Sigmoid colon (tissue), 7 donors: ENCODE measurements around the gene ITM2C. TPM values are rescaled to one million over a fixed set of nuclear protein-coding genes. Genes with fewer than 3 reads are reported as not detected.

ENCODE experiments used
- DNase-seq: peaks from one replicate; pipeline ENCODE4 v3.0.0-alpha.2; 2019
- H3K27ac ChIP-seq, 4 donors: fragments of 200-600 bp; sonication (generic); one replicate each; pipeline ENCODE4 v1.5.1; 2016 to 2019; ENCODE audit warnings: mild to moderate bottlenecking in 1 of 4
- H3K27me3 ChIP-seq, 3 donors: fragments of 200-600 bp; sonication (generic); one replicate each; pipeline ENCODE4 v1.5.1; 2019; ENCODE audit warnings: mild to moderate bottlenecking in 1 of 3
- H3K36me3 ChIP-seq, 4 donors: fragments of 200-600 bp; sonication (generic); one replicate each; pipeline ENCODE4 v1.5.1; 2016 to 2019
- H3K4me1 ChIP-seq, 4 donors: fragments of 200-600 bp; sonication (generic); one replicate each; pipeline ENCODE4 v1.5.1; 2017 to 2019
- H3K4me3 ChIP-seq, 4 donors: fragments of 200-600 bp; sonication (generic); one replicate each; pipeline ENCODE4 v1.5.1; 2017 to 2019; ENCODE audit warnings: mild to moderate bottlenecking in 2 of 4, moderate library complexity in 1 of 4
- H3K9me3 ChIP-seq, 4 donors: fragments of 200-600 bp in 3 of 4; sonication (generic) in 3 of 4; one replicate each; pipeline versions ENCODE4 v1.5.1 to v1.6.1; 2013 to 2019
- EP300 ChIP-seq, 4 donors: sonication (generic); formaldehyde crosslinking; IDR thresholded peaks; one replicate each; pipeline ENCODE4 v1.6.1; 2017; ENCODE audit warnings: antibody characterized with exemption in 4 of 4
- POLR2A ChIP-seq, 2 donors: fragments of 450-650 bp; IDR thresholded peaks; one replicate each; pipeline ENCODE4 v1.6.1; 2016; ENCODE audit warnings: antibody characterized with exemption in 2 of 2, mild to moderate bottlenecking in 2 of 2, moderate library complexity in 2 of 2
- POLR2AphosphoS5 ChIP-seq, 4 donors: sonication (generic); formaldehyde crosslinking; IDR thresholded peaks; one replicate each; pipeline ENCODE4 v1.6.1; 2017; ENCODE audit warnings: antibody characterized with exemption in 4 of 4
- WGBS, 2 donors: extraction: QIAGEN DNeasy Blood & Tissue Kit; methylation state at CpG; one replicate each; pipeline ENCODE4 v1.1.7; 2013; 5-methylcytosine and 5-hydroxymethylcytosine counted together
- intact Hi-C: fragments of 100-400 bp; cut with DNase I; formaldehyde crosslinking; loops from one replicate; pipeline ENCODE4 v1.15.1; 2023
- polyA plus RNA-seq, 3 donors: library from polyadenylated mRNA; stranded (reverse); fragments of 200-250 nt; gene quantifications; one replicate each; pipeline ENCODE4 v1.2.3, GENCODE V29; 2013
- total RNA-seq, 4 donors: library from RNA; depleted of rRNA; stranded (reverse); fragments of >200 nt; gene quantifications; one replicate each; pipeline ENCODE4 v1.1.0, GENCODE V29; 2016
- TF ChIP-seq, protein P1 (sequence below), 4 experiments: fragments of 450-650 bp in 3 of 4; fragments of 200-600 bp in 1 of 4; IDR thresholded peaks; one replicate each; pipeline ENCODE4 v1.5.1; 2016 to 2019; ENCODE audit warnings: antibody characterized with exemption in 4 of 4, mild to moderate bottlenecking in 3 of 4, moderate library complexity in 2 of 4
- donor health status: healthy with polysubstance abuse.
- donor health status: Bipolar disorder and iron deficiency.
- donor health status: healthy.

ITM2C gene, protein sequence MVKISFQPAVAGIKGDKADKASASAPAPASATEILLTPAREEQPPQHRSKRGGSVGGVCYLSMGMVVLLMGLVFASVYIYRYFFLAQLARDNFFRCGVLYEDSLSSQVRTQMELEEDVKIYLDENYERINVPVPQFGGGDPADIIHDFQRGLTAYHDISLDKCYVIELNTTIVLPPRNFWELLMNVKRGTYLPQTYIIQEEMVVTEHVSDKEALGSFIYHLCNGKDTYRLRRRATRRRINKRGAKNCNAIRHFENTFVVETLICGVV
- 100 to 1,000 TPM; 107 to 206 (median 117) TPM for total RNA-seq
- polyA plus RNA-seq: 1,000 to 10,000 TPM in 1 of 3 donors, 100 to 1,000 TPM in 2; 489 to 1,275 (median 498) TPM

DNA sequence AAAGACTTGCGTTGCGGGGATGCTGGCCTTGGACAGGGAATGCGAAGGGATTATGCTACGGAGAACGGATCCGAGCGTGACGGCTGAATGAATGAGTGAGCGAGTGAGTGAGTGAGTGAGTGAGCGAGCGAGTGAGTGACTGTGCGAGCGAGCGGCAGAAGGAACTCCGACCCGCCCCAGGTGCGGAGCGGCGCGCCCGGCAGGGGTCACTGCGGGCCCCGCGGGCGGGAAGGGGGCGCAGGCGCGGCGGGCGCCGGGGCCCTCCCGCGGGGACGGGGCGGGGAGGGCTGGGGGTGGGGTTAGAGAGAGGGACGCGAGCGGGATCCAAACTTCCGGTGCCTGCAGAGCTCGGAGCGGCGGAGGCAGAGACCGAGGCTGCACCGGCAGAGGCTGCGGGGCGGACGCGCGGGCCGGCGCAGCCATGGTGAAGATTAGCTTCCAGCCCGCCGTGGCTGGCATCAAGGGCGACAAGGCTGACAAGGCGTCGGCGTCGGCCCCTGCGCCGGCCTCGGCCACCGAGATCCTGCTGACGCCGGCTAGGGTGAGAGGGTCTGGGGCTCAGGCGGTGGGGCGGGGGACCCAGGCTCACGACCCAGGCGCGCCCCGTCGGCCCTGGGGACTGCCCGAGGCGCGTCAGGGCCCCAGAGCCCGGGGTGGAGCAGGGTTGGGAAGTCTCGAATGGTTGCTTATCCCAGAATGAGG, at the start of gene ITM2C:
ITM2C (plus strand) TSS at position 338 of the 702 bp plus-strand sequence; CDS start at position 422, 84 bp downstream.
- H3K4me3 ChIP-seq: peak within 1 kb of the TSS; percentile 66 to 84 (median 78)
- no peaks in the 10 kb centered on the region for H3K36me3 ChIP-seq
- peak within 1 kb of the TSS; percentile 71 to 88 (median 82) for H3K27ac ChIP-seq
- no peaks in the 10 kb centered on the region for H3K9me3 ChIP-seq
- no peaks in the 10 kb centered on the region for H3K27me3 ChIP-seq
- TF ChIP-seq POLR2A (IDR thresholded peaks at IDR 0.05) (peak; percentile 61 to 67), EP300 (IDR thresholded peaks at IDR 0.05) (no peak), POLR2AphosphoS5 (IDR thresholded peaks at IDR 0.05) (peak; percentile 76 to 94 (median 90))
- TF ChIP-seq, protein P1, sequence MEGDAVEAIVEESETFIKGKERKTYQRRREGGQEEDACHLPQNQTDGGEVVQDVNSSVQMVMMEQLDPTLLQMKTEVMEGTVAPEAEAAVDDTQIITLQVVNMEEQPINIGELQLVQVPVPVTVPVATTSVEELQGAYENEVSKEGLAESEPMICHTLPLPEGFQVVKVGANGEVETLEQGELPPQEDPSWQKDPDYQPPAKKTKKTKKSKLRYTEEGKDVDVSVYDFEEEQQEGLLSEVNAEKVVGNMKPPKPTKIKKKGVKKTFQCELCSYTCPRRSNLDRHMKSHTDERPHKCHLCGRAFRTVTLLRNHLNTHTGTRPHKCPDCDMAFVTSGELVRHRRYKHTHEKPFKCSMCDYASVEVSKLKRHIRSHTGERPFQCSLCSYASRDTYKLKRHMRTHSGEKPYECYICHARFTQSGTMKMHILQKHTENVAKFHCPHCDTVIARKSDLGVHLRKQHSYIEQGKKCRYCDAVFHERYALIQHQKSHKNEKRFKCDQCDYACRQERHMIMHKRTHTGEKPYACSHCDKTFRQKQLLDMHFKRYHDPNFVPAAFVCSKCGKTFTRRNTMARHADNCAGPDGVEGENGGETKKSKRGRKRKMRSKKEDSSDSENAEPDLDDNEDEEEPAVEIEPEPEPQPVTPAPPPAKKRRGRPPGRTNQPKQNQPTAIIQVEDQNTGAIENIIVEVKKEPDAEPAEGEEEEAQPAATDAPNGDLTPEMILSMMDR (IDR thresholded peaks at IDR 0.05): peak in 1 of 4 experiments; percentile 35
- WGBS, 2 donors: 1% methylated on average over 76 of the region's 76 CpGs
- peak; percentile 84 for DNase-seq
- intact Hi-C loops: loop anchor here (2.0 to 5.0 kb wide), 4 partner anchors 16 to 152 kb away; partner anchors contain the start of gene CAB39
- peaks cover 0 to 51% (median 47%) of the 10 kb centered on the region in 4 donors for H3K4me1 ChIP-seq

DNA sequence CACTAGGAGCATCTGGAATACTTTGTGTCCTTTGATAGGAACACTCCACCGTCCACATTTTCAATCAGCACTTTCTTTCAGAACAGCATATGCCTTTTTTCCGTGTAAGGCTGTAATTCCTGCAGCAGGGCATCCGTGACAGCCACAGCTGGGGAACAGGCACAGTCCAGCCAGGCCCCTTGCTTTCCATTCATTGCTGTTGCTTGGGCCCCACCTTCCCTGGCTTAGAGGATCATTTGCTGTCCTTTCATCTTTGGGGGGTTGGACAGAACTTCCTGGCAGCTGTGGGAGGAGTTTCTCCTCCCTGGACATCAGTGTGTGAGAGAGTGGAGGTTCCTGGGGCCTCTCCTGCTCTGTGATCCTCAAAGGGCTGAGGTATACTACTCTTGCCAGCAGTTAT, 49.7 kb upstream of the ITM2C start:
- Histone ChIP-seq H3K4me3 (no peak overlapping the region), H3K9me3 (no peaks in the 10 kb centered on the region), H3K27me3 (no peaks in the 10 kb centered on the region), H3K27ac (no peak overlapping the region), H3K4me1 (no peaks in the 10 kb centered on the region), H3K36me3 (peaks cover 0 to 76% (median 22%) of the 10 kb centered on the region in 4 donors)
- TF ChIP-seq POLR2AphosphoS5 (IDR thresholded peaks at IDR 0.05): no peak
- TF ChIP-seq, protein P1 (IDR thresholded peaks at IDR 0.05): no peak
- TF ChIP-seq EP300 (IDR thresholded peaks at IDR 0.05): no peak
- TF ChIP-seq POLR2A (IDR thresholded peaks at IDR 0.05): no peak
- whole genome bisulfite sequencing, 2 donors: 84 to 85% methylated on average over 3 of the region's 3 CpGs
- intact Hi-C loops: no loop called here
- DNase-seq: no peak

DNA sequence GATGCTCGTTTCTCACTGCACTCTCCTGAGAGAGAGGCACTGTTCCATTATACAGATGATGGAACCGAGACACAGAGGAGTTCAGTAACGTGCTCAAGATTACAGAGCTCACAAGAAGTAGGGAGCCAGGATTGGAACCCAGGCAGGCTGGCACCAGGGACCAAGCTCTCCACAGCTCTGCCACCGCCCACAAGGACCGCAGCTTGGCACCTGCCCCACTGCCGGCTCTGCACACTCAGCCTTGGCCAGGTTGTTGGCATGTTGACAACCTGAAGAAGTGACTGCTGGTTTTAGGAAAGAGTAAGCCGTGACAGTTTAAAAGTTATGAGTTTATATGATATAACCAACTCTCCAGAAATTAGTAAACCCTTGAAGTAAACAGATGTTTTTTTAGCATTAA, 48.0 kb upstream of the ITM2C start:
- no peak for TF ChIP-seq EP300 (IDR thresholded peaks at IDR 0.05)
- TF ChIP-seq POLR2AphosphoS5 (IDR thresholded peaks at IDR 0.05): no peak
- no peak for TF ChIP-seq POLR2A (IDR thresholded peaks at IDR 0.05)
- TF ChIP-seq, protein P1 (IDR thresholded peaks at IDR 0.05): no peak
- intact Hi-C loops: no loop called here
- 73 to 76% methylated on average over 7 of the region's 7 CpGs for WGBS, 2 donors
- no peak overlapping the region for H3K4me3 ChIP-seq
- H3K27me3 ChIP-seq: no peaks in the 10 kb centered on the region
- no peak overlapping the region for H3K27ac ChIP-seq
- no peaks in the 10 kb centered on the region for H3K9me3 ChIP-seq
- H3K4me1 ChIP-seq: no peaks in the 10 kb centered on the region
- peaks cover 0 to 60% (median 16%) of the 10 kb centered on the region in 4 donors for H3K36me3 ChIP-seq
- DNase-seq: no peak

DNA sequence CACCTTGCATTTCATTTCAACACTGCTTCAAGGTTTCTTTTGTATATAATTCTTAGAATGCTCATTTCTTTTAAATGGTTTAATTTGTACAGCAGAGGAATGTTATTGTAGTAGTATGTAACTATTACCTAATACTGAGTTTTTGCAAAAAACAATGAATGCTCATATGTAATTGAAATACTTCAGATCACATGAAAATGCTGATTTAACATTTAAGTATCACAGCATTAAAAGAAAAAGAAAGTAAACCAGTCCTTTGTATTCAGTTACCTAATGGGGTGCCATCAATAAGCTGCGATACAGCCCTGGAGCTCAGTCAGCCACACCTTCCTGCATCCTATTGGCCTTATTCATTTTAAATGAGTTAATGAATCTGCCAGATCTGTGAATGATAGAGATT, 45.3 kb upstream of the ITM2C start:
- Histone ChIP-seq H3K36me3 (peaks cover 0 to 37% (median 12%) of the 10 kb centered on the region in 4 donors), H3K4me1 (peaks cover 0 to 5% (median 2%) of the 10 kb centered on the region in 4 donors), H3K27ac (no peak overlapping the region), H3K4me3 (no peak overlapping the region), H3K27me3 (no peaks in the 10 kb centered on the region), H3K9me3 (no peaks in the 10 kb centered on the region)
- intact Hi-C loops: no loop called here
- DNase-seq: no peak
- 98 to 99% methylated on average over 1 of the region's 1 CpG for WGBS, 2 donors
- TF ChIP-seq, protein P1 (IDR thresholded peaks at IDR 0.05): no peak
- no peak for TF ChIP-seq POLR2AphosphoS5 (IDR thresholded peaks at IDR 0.05)
- no peak for TF ChIP-seq EP300 (IDR thresholded peaks at IDR 0.05)
- no peak for TF ChIP-seq POLR2A (IDR thresholded peaks at IDR 0.05)
